Endothelial cell of umbilical vein (primary cell): ENCODE data around the gene ZMIZ1.

Experiments used
- EZH2 ChIP-seq: IDR thresholded peaks from 2 replicates; pipeline ENCODE4 v1.6.1; 2012; ENCODE audit warnings: borderline replicate concordance, low read depth, mild to moderate bottlenecking, moderate library complexity, low read length, inconsistent platforms; ENCODE audit not compliant: severe bottlenecking
- JUN ChIP-seq: IDR thresholded peaks from 2 replicates; pipeline ENCODE4 v1.6.1; 2011; ENCODE audit warnings: borderline replicate concordance, low read depth; ENCODE audit not compliant: insufficient read length, insufficient read depth
- MYC ChIP-seq: IDR thresholded peaks from one replicate; pipeline ENCODE4 v1.6.1; 2011; ENCODE audit warnings: mild to moderate bottlenecking, low read depth, low read length
- POLR2A ChIP-seq: IDR thresholded peaks from 2 replicates; pipeline ENCODE4 v1.6.1; 2012; ENCODE audit warnings: low read depth, mild to moderate bottlenecking, control low read depth, low read length
- POLR2AphosphoS5 ChIP-seq: IDR thresholded peaks from 2 replicates; pipeline ENCODE4 v1.6.1; 2012; ENCODE audit warnings: low read depth, mild to moderate bottlenecking, control low read depth, low read length, moderate library complexity; ENCODE audit not compliant: insufficient read depth
- TF ChIP-seq, protein P1 (sequence below), 2 donors: IDR thresholded peaks; 1 replicate in 1 of 2; 2 replicates in 1 of 2; pipeline ENCODE4 v1.5.1; 2011; ENCODE audit warnings: low read length in 2 of 2, mild to moderate bottlenecking in 2 of 2, moderate library complexity in 2 of 2, control low read depth in 1 of 2, inconsistent platforms in 1 of 2, low read depth in 1 of 2; ENCODE audit not compliant: insufficient read depth in 1 of 2; ENCODE audit errors: extremely low read depth in 1 of 2
- TF ChIP-seq, protein P2 (sequence below): IDR thresholded peaks from 2 replicates; pipeline ENCODE4 v1.6.1; 2011; ENCODE audit not compliant: insufficient read depth, insufficient read length

DNA sequence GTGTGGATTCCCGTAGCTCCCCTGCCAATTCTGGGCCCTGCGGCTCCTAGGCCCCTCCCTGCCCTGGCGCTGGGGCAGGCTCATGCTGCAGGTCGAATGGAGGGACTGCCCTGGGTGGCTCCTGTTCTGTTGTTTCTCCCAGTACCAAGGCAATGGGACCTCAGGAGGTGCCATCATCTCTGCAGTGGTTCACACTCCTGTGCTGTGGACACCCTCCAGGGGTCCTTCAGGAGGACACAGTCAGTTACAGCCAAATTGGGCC lies 138.3 kb downstream of the ZMIZ1 start:
- TF ChIP-seq, protein P1, sequence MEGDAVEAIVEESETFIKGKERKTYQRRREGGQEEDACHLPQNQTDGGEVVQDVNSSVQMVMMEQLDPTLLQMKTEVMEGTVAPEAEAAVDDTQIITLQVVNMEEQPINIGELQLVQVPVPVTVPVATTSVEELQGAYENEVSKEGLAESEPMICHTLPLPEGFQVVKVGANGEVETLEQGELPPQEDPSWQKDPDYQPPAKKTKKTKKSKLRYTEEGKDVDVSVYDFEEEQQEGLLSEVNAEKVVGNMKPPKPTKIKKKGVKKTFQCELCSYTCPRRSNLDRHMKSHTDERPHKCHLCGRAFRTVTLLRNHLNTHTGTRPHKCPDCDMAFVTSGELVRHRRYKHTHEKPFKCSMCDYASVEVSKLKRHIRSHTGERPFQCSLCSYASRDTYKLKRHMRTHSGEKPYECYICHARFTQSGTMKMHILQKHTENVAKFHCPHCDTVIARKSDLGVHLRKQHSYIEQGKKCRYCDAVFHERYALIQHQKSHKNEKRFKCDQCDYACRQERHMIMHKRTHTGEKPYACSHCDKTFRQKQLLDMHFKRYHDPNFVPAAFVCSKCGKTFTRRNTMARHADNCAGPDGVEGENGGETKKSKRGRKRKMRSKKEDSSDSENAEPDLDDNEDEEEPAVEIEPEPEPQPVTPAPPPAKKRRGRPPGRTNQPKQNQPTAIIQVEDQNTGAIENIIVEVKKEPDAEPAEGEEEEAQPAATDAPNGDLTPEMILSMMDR (IDR thresholded peaks at IDR 0.05; ENCODE audit: extremely low read depth in 1 of 2, insufficient read depth in 1 of 2, low read depth in 1 of 2, low read length in 2 of 2): no peak
- TF ChIP-seq MYC (no peak), POLR2A (no peak), EZH2 (no peak), POLR2AphosphoS5 (no peak), JUN (no peak)
- TF ChIP-seq, protein P2, sequence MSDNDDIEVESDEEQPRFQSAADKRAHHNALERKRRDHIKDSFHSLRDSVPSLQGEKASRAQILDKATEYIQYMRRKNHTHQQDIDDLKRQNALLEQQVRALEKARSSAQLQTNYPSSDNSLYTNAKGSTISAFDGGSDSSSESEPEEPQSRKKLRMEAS: no peak
